CD4-positive, alpha-beta T cell (primary cell): ENCODE measurements around the gene DBH. TPM values are rescaled to one million over a fixed set of nuclear protein-coding genes. Genes with fewer than 3 reads are reported as not detected.

Experiments
- ATAC-seq: fragments of 200-7000 bp; cut with Tn5 transposase; one replicate; pipeline ENCODE4 v1.10.0; 2022; ENCODE audit warnings: mild to moderate bottlenecking; ENCODE audit not compliant: poor library complexity
- CTCF ChIA-PET: fragments of 350-600 bp; sonication (Branson Sonifier 250); formaldehyde crosslinking; loops from one replicate; lab custom pipeline; 2021; ENCODE audit warnings: antibody characterized with exemption, inconsistent platforms; lab: Charles Lee
- POLR2A ChIA-PET: fragments of 350-600 bp; sonication (Branson Sonifier 250); formaldehyde crosslinking; loops from one replicate; lab custom pipeline; 2021; ENCODE audit warnings: antibody characterized with exemption, inconsistent platforms; lab: Charles Lee
- DNase-seq, 14 experiments: peaks; one replicate each; pipeline ENCODE4 v3.0.0-alpha.2; 2013 to 2020; ENCODE audit warnings: mixed read lengths in 2 of 14
- H3K27ac ChIP-seq, 2 donors: one replicate each; pipeline versions ENCODE4 v1.5.1 to v1.7.0; 2013; ENCODE audit warnings: low read length in 2 of 2, low read depth in 1 of 2, mild to moderate bottlenecking in 1 of 2
- H3K27me3 ChIP-seq, 2 experiments: 1 replicate in 1 of 2; 2 replicates in 1 of 2; pipeline versions ENCODE4 v1.6.1 to v1.7.0; 2013; ENCODE audit warnings: low read length in 2 of 2, control low read depth in 1 of 2, mild to moderate bottlenecking in 1 of 2, moderate library complexity in 1 of 2; ENCODE audit not compliant: insufficient read depth in 2 of 2, control insufficient read depth in 1 of 2
- H3K36me3 ChIP-seq: one replicate; pipeline ENCODE4 v1.6.1; 2013; ENCODE audit warnings: low read length, control low read depth; ENCODE audit not compliant: insufficient read depth
- H3K4me1 ChIP-seq: one replicate; pipeline ENCODE4 v1.6.1; 2013; ENCODE audit warnings: low read length, control low read depth; ENCODE audit not compliant: insufficient read depth
- H3K4me3 ChIP-seq: one replicate; pipeline ENCODE4 v1.5.1; 2013; ENCODE audit warnings: mild to moderate bottlenecking, low read length, moderate library complexity
- H3K9me3 ChIP-seq, 2 experiments: 1 replicate in 1 of 2; 2 replicates in 1 of 2; pipeline versions ENCODE4 v1.6.1 to v1.7.0; 2013; ENCODE audit warnings: low read length in 2 of 2, mild to moderate bottlenecking in 2 of 2, control low read depth in 1 of 2, moderate library complexity in 1 of 2; ENCODE audit not compliant: control insufficient read depth in 1 of 2, insufficient read depth in 1 of 2
- H3K27ac Mint-ChIP-seq: one replicate; pipeline ENCODE4 v1.8.0; 2020; ENCODE audit warnings: mixed read lengths
- H3K27me3 Mint-ChIP-seq: one replicate; pipeline ENCODE4 v1.8.0; 2021; ENCODE audit warnings: mixed read lengths
- H3K36me3 Mint-ChIP-seq: one replicate; pipeline ENCODE4 v1.8.0; 2021; ENCODE audit warnings: low read depth, mixed read lengths
- H3K4me1 Mint-ChIP-seq: one replicate; pipeline ENCODE4 v1.8.0; 2021; ENCODE audit warnings: low read depth, mixed read lengths
- H3K4me3 Mint-ChIP-seq: one replicate; pipeline ENCODE4 v1.8.0; 2020; ENCODE audit warnings: mild to moderate bottlenecking, mixed read lengths
- H3K9me3 Mint-ChIP-seq: one replicate; pipeline ENCODE4 v1.8.0; 2020; ENCODE audit warnings: mixed read lengths
- intact Hi-C, 2 experiments: fragments of 100-400 bp; cut with DNase I in 1 of 2; cut with micrococcal nuclease in 1 of 2; formaldehyde crosslinking; loops; one replicate each; pipeline versions ENCODE4 v1.15.1 to v1.9.0; 2023 to 2025; cut with DNase I, micrococcal nuclease
- total RNA-seq, 174 experiments: library from RNA in 2 of 174; stranded (reverse) in 2 of 174; gene quantifications; one replicate each; pipeline ENCODE4 v1.2.3 and lab custom pipeline; 2021 to 2026
- TF ChIP-seq, protein P1 (sequence below): fragments of 200-600 bp; IDR thresholded peaks from one replicate; pipeline ENCODE4 v1.8.0; 2022; ENCODE audit warnings: antibody characterized with exemption, mild to moderate bottlenecking

The DBH gene
- total RNA-seq, 2 experiments from 2014 or later: 1.7 to 1.8 TPM

DNA sequence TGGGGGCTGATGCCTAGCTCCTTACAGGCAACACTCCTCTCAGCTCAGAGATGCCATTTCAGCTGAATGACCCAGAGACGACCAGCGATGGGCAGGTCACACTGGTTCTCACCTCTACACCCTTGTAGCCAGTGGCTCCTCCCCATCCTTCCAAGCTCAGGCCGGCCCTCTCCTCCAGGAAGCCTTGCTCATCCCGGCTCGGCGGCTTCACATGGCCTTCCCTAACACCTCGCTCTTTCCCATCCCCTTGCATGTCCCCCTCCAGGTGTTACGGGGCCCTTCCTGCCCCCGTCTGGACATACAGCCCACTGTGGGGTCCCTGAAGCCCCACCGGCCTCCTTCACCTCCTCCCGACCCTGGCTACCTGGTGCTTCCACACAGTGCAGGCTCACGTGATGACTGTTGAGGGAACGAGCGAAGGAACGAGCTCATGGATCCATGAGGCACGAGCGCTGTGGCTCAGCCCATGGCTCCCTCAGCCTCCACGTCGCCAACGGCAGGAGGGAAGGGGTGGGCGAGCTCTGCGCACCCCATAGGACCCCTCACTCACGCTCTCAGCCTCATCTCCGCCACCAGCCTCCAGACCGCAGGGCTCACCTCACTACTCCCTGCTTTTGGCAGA is 56.3 kb downstream of the DBH start:
- Mint-ChIP-seq H3K27ac (no peak overlapping the region), H3K9me3 (no peaks in the 10 kb centered on the region), H3K4me1 (peaks cover 11% of the 10 kb centered on the region), H3K27me3 (no peaks in the 10 kb centered on the region), H3K4me3 (no peak overlapping the region), H3K36me3 (peaks cover 59% of the 10 kb centered on the region)
- Histone ChIP-seq H3K27ac (no peak overlapping the region), H3K27me3 (no peaks in the 10 kb centered on the region), H3K4me3 (no peak overlapping the region), H3K36me3 (peaks cover 32% of the 10 kb centered on the region), H3K4me1 (peaks cover 5% of the 10 kb centered on the region), H3K9me3 (no peaks in the 10 kb centered on the region)
- ATAC-seq (no peak), DNase-seq (no peak)
- CTCF ChIA-PET: no interaction called here
- TF ChIP-seq, protein P1, sequence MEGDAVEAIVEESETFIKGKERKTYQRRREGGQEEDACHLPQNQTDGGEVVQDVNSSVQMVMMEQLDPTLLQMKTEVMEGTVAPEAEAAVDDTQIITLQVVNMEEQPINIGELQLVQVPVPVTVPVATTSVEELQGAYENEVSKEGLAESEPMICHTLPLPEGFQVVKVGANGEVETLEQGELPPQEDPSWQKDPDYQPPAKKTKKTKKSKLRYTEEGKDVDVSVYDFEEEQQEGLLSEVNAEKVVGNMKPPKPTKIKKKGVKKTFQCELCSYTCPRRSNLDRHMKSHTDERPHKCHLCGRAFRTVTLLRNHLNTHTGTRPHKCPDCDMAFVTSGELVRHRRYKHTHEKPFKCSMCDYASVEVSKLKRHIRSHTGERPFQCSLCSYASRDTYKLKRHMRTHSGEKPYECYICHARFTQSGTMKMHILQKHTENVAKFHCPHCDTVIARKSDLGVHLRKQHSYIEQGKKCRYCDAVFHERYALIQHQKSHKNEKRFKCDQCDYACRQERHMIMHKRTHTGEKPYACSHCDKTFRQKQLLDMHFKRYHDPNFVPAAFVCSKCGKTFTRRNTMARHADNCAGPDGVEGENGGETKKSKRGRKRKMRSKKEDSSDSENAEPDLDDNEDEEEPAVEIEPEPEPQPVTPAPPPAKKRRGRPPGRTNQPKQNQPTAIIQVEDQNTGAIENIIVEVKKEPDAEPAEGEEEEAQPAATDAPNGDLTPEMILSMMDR: no peak
- POLR2A ChIA-PET: interaction anchor here (1.9 to 4.1 kb wide), 2 partner anchors 9 to 10 kb away, joined by 6 to 19 read pairs; no protein-coding TSS in a partner anchor
- intact Hi-C loops: no loop called here

DNA sequence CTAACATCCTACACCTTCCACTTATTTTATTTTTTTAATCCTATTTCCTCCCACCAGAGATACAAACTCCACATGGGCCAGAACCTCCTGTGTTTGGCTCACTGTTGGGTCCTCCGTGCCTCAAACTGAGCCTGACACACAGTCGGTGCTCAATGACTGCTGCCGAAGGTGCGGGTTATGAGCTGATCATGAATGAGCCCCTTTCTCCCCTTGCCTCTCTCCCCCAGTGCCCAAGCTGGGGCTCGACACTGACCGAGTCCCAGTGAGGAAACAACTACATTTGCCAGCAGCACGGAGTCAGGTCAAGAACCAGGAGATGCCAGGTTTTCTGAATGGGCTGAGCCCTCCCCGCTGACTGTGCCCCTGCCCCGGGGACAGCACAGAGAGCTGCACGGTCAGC is 57.0 kb downstream of the DBH start:
- peaks cover 32% of the 10 kb centered on the region for H3K36me3 ChIP-seq
- H3K27me3 ChIP-seq: no peaks in the 10 kb centered on the region
- peak overlapping the region; percentile 20 for H3K27ac Mint-ChIP-seq
- peaks cover 5% of the 10 kb centered on the region for H3K4me1 ChIP-seq
- CTCF ChIA-PET: no interaction called here
- TF ChIP-seq, protein P1: no peak
- no peak overlapping the region for H3K4me3 Mint-ChIP-seq
- ATAC-seq (no peak), DNase-seq (no peak)
- POLR2A ChIA-PET: interaction anchor here (1.8 to 4.1 kb wide), 3 partner anchors 9 to 16 kb away, joined by 4 to 19 read pairs (median 6); no protein-coding TSS in a partner anchor
- H3K9me3 Mint-ChIP-seq: no peaks in the 10 kb centered on the region
- no peak overlapping the region for H3K4me3 ChIP-seq
- no peak overlapping the region for H3K27ac ChIP-seq
- H3K4me1 Mint-ChIP-seq: peaks cover 16% of the 10 kb centered on the region
- no peaks in the 10 kb centered on the region for H3K27me3 Mint-ChIP-seq
- no peaks in the 10 kb centered on the region for H3K9me3 ChIP-seq
- intact Hi-C loops: no loop called here
- H3K36me3 Mint-ChIP-seq: peaks cover 56% of the 10 kb centered on the region

DNA sequence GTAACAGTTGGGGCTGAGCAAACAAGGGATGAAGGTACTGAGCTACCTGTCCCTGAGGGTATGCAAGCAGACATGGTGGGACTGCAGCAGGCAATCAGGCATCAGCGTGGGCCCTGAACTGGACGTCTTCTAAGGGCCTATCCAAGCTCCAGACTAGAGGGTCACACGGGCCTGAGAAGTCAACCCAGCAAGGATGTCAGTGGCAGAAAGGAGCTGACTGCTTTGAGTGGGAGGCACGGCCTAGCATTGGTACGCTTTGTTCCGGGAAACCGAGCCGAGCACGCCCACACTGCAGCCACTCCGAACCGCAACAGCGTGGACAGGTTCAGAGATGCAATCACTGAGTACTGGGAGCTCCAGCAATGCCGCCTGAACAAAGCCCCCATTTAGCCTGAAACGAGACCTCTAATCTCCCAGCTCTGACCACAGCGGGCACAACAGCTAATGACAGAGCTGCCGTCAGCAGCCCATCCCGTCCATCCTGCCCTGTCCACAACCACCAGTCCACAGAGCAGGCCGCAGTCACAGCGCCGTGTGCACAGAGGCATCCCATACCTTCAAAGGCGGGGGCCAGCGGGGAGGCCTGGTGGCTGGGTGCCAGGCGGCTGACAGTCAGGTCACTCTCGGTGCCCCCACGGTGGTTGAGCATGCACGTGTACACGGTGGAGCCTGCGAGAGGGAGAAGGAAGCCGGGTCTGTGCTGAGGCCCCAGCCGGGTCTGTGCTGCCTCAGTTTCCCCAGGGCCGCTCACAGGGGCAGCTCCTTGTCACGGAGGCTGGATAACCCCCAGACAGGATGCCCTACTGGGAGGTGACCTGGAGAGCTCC is 57.8 kb downstream of the DBH start:
- peaks cover 32% of the 10 kb centered on the region for H3K36me3 ChIP-seq
- H3K4me3 Mint-ChIP-seq: no peak overlapping the region
- H3K27ac Mint-ChIP-seq: no peak overlapping the region
- no peak overlapping the region for H3K4me3 ChIP-seq
- H3K27me3 ChIP-seq: no peaks in the 10 kb centered on the region
- peaks cover 55% of the 10 kb centered on the region for H3K36me3 Mint-ChIP-seq
- DNase-seq (no peak), ATAC-seq (no peak)
- H3K4me1 ChIP-seq: peaks cover 7% of the 10 kb centered on the region
- no peaks in the 10 kb centered on the region for H3K9me3 ChIP-seq
- ChIA-PET POLR2A (interaction anchor here (1.8 to 4.1 kb wide), 3 partner anchors 8 to 17 kb away, joined by 4 to 19 read pairs (median 6); no protein-coding TSS in a partner anchor), CTCF (no interaction called here)
- no peaks in the 10 kb centered on the region for H3K27me3 Mint-ChIP-seq
- TF ChIP-seq, protein P1: no peak
- peaks cover 24% of the 10 kb centered on the region for H3K4me1 Mint-ChIP-seq
- H3K27ac ChIP-seq: no peak overlapping the region
- H3K9me3 Mint-ChIP-seq: no peaks in the 10 kb centered on the region
- intact Hi-C loops: no loop called here
